Measurements from ENCODE around the gene MANF. TPM values are rescaled to one million over a fixed set of nuclear protein-coding genes. Genes with fewer than 3 reads are reported as not detected.

Gene MANF
- total RNA-seq, 4 donors from 2014 or later = 13.7 to 38.3 (median 22.8) TPM

GRCh38 chr3:51408813-51409212 is 23.7 kb downstream of the MANF start:
- Histone ChIP-seq H3K36me3 (peaks cover 0 to 75% of the 10 kb centered on the region in 2 donors), H3K27ac (no peak overlapping the region), H3K9me3 (no peaks in the 10 kb centered on the region), H3K4me1 (no peaks in the 10 kb centered on the region), H3K27me3 (no peaks in the 10 kb centered on the region), H3K4me3 (no peak overlapping the region)
- ATAC-seq = no peak
- WGBS, 2 donors (ENCODE audit: low coverage in 1 of 2) = 33 to 60% methylated on average over 1 to 2 of the region's 2 CpGs
- TF ChIP-seq CTCF (IDR thresholded peaks at IDR 0.05) = no peak
- no peak for TF ChIP-seq POLR2AphosphoS5 (IDR thresholded peaks at IDR 0.05)
- no peak for TF ChIP-seq EP300 (IDR thresholded peaks at IDR 0.05)
- TF ChIP-seq POLR2A (IDR thresholded peaks at IDR 0.05) = no peak

GRCh38 chr3:51422211-51422610 is 37.1 kb downstream of the MANF start:
- H3K4me3 ChIP-seq = no peak overlapping the region
- 81 to 96% methylated on average over 3 of the region's 3 CpGs for WGBS, 2 donors (ENCODE audit: low coverage in 1 of 2)
- H3K9me3 ChIP-seq = no peaks in the 10 kb centered on the region
- TF ChIP-seq POLR2A (IDR thresholded peaks at IDR 0.05) (no peak), EP300 (IDR thresholded peaks at IDR 0.05) (no peak), POLR2AphosphoS5 (IDR thresholded peaks at IDR 0.05) (no peak), CTCF (IDR thresholded peaks at IDR 0.05) (no peak)
- no peaks in the 10 kb centered on the region for H3K4me1 ChIP-seq
- peaks cover 0 to 99% of the 10 kb centered on the region in 2 donors for H3K36me3 ChIP-seq
- no peak overlapping the region for H3K27ac ChIP-seq
- ATAC-seq = no peak
- no peaks in the 10 kb centered on the region for H3K27me3 ChIP-seq

GRCh38 chr3:51426921-51427320 is 41.8 kb downstream of the MANF start:
- no peak for ATAC-seq
- no peaks in the 10 kb centered on the region for H3K4me1 ChIP-seq
- WGBS, 2 donors (ENCODE audit: low coverage in 1 of 2) = 72 to 78% methylated on average over 4 of the region's 4 CpGs
- no peak overlapping the region for H3K27ac ChIP-seq
- no peaks in the 10 kb centered on the region for H3K9me3 ChIP-seq
- H3K36me3 ChIP-seq = peaks cover 0 to 98% of the 10 kb centered on the region in 2 donors
- no peaks in the 10 kb centered on the region for H3K27me3 ChIP-seq
- no peak overlapping the region for H3K4me3 ChIP-seq
- TF ChIP-seq EP300 (IDR thresholded peaks at IDR 0.05) (no peak), POLR2A (IDR thresholded peaks at IDR 0.05) (no peak), POLR2AphosphoS5 (IDR thresholded peaks at IDR 0.05) (no peak), CTCF (IDR thresholded peaks at IDR 0.05) (no peak)

- Histone ChIP-seq H3K4me3 (no peak overlapping the region), H3K27ac (no peak overlapping the region), H3K9me3 (no peaks in the 10 kb centered on the region), H3K4me1 (peaks cover 0 to under 1% (median 0%) of the 10 kb centered on the region in 3 donors), H3K27me3 (no peaks in the 10 kb centered on the region), H3K36me3 (peaks cover 2 to 98% of the 10 kb centered on the region in 2 donors)
- ATAC-seq = no peak
- 86 to 94% methylated on average over 2 of the region's 3 CpGs for WGBS, 2 donors (ENCODE audit: low coverage in 1 of 2)
- no peak for TF ChIP-seq EP300 (IDR thresholded peaks at IDR 0.05)
- no peak for TF ChIP-seq CTCF (IDR thresholded peaks at IDR 0.05)
- TF ChIP-seq POLR2AphosphoS5 (IDR thresholded peaks at IDR 0.05) = no peak
- no peak for TF ChIP-seq POLR2A (IDR thresholded peaks at IDR 0.05)
Measured at GRCh38 chr3:51429138-51429537, 44.0 kb downstream of the MANF start.

GRCh38 chr3:51434110-51434509 is 49.0 kb downstream of the MANF start:
- Histone ChIP-seq H3K9me3 (no peaks in the 10 kb centered on the region), H3K36me3 (peaks cover 2 to 85% of the 10 kb centered on the region in 2 donors), H3K4me3 (no peak overlapping the region), H3K27me3 (no peaks in the 10 kb centered on the region), H3K4me1 (peaks cover 0 to 7% (median 0%) of the 10 kb centered on the region in 3 donors), H3K27ac (no peak overlapping the region)
- no peak for ATAC-seq
- TF ChIP-seq POLR2AphosphoS5 (IDR thresholded peaks at IDR 0.05) = no peak
- TF ChIP-seq EP300 (IDR thresholded peaks at IDR 0.05) = no peak
- no peak for TF ChIP-seq CTCF (IDR thresholded peaks at IDR 0.05)
- no peak for TF ChIP-seq POLR2A (IDR thresholded peaks at IDR 0.05)
- 87 to 95% methylated on average over 4 to 5 of the region's 5 CpGs for WGBS, 2 donors (ENCODE audit: low coverage in 1 of 2)

All from gastroesophageal sphincter (tissue), 4 donors.